ENCODE measurements around the gene DSCAM.

The DSCAM gene

GRCh38 chr21:40699366-40699765, 147.6 kb downstream of the DSCAM start:
- H3K79me2 ChIP-seq (ENCODE audit: insufficient read depth, low read length) = no peaks in the 10 kb centered on the region

GRCh38 chr21:40696246-40696645, 150.7 kb downstream of the DSCAM start:
- H4K20me1 ChIP-seq (ENCODE audit: insufficient read depth, low read length) = no peaks in the 10 kb centered on the region
- H3K27ac ChIP-seq (ENCODE audit: low read depth, low read length, poor library complexity, severe bottlenecking) = no peak overlapping the region
- TF ChIP-seq EZH2 (IDR thresholded peaks at IDR 0.05; ENCODE audit: borderline replicate concordance, low read length) = no peak
- TF ChIP-seq CTCF (IDR thresholded peaks at IDR 0.05; ENCODE audit: low read length) = no peak
- no peaks in the 10 kb centered on the region for H3K9me3 ChIP-seq (ENCODE audit: low read length)
- no peak overlapping the region for H3K4me3 ChIP-seq (ENCODE audit: low read depth, low read length, poor library complexity, severe bottlenecking)
- H3K79me2 ChIP-seq (ENCODE audit: insufficient read depth, low read length) = no peaks in the 10 kb centered on the region
- H3K36me3 ChIP-seq (ENCODE audit: insufficient read depth, low read length) = no peaks in the 10 kb centered on the region
- no peaks in the 10 kb centered on the region for H3K4me1 ChIP-seq (ENCODE audit: insufficient read depth, low read length, severe bottlenecking)
- H3K9me2 ChIP-seq (ENCODE audit: low read depth, low read length) = no peaks in the 10 kb centered on the region
- H3K27me3 ChIP-seq (ENCODE audit: insufficient read depth, low read length) = no peaks in the 10 kb centered on the region
- H3K9ac ChIP-seq (ENCODE audit: low read length) = no peak overlapping the region
- H2AFZ ChIP-seq (ENCODE audit: low read length) = no peak overlapping the region
- no peak overlapping the region for H3K4me2 ChIP-seq (ENCODE audit: low read length)
- no peaks in the 10 kb centered on the region for H3F3A ChIP-seq (ENCODE audit: insufficient read depth, low read length)

More at GRCh38 chr21:40699366-40699765, 147.6 kb downstream of the DSCAM start:
- H3K9me2 ChIP-seq (ENCODE audit: low read depth, low read length) = no peaks in the 10 kb centered on the region
- no peaks in the 10 kb centered on the region for H4K20me1 ChIP-seq (ENCODE audit: insufficient read depth, low read length)
- no peak overlapping the region for H3K9ac ChIP-seq (ENCODE audit: low read length)
- no peak overlapping the region for H2AFZ ChIP-seq (ENCODE audit: low read length)
- H3K4me2 ChIP-seq (ENCODE audit: low read length) = no peak overlapping the region
- no peaks in the 10 kb centered on the region for H3K27me3 ChIP-seq (ENCODE audit: insufficient read depth, low read length)
- TF ChIP-seq EZH2 (IDR thresholded peaks at IDR 0.05; ENCODE audit: borderline replicate concordance, low read length) (no peak), CTCF (IDR thresholded peaks at IDR 0.05; ENCODE audit: low read length) (no peak)
- H3K36me3 ChIP-seq (ENCODE audit: insufficient read depth, low read length) = no peaks in the 10 kb centered on the region
- H3F3A ChIP-seq (ENCODE audit: insufficient read depth, low read length) = no peaks in the 10 kb centered on the region
- no peak overlapping the region for H3K27ac ChIP-seq (ENCODE audit: low read depth, low read length, poor library complexity, severe bottlenecking)
- H3K9me3 ChIP-seq (ENCODE audit: low read length) = no peaks in the 10 kb centered on the region
- no peaks in the 10 kb centered on the region for H3K4me1 ChIP-seq (ENCODE audit: insufficient read depth, low read length, severe bottlenecking)
- no peak overlapping the region for H3K4me3 ChIP-seq (ENCODE audit: low read depth, low read length, poor library complexity, severe bottlenecking)

GRCh38 chr21:40689840-40690360, 157.1 kb downstream of the DSCAM start:
- Histone ChIP-seq H3K79me2 (ENCODE audit: insufficient read depth, low read length) (no peaks in the 10 kb centered on the region), H3K9me2 (ENCODE audit: low read depth, low read length) (no peaks in the 10 kb centered on the region), H3K36me3 (ENCODE audit: insufficient read depth, low read length) (no peaks in the 10 kb centered on the region), H3F3A (ENCODE audit: insufficient read depth, low read length) (no peaks in the 10 kb centered on the region), H2AFZ (ENCODE audit: low read length) (no peak overlapping the region), H3K4me2 (ENCODE audit: low read length) (no peak overlapping the region), H3K27me3 (ENCODE audit: insufficient read depth, low read length) (no peaks in the 10 kb centered on the region), H4K20me1 (ENCODE audit: insufficient read depth, low read length) (no peaks in the 10 kb centered on the region), H3K27ac (ENCODE audit: low read depth, low read length, poor library complexity, severe bottlenecking) (no peak overlapping the region), H3K4me3 (ENCODE audit: low read depth, low read length, poor library complexity, severe bottlenecking) (no peak overlapping the region), H3K4me1 (ENCODE audit: insufficient read depth, low read length, severe bottlenecking) (no peaks in the 10 kb centered on the region), H3K9ac (ENCODE audit: low read length) (no peak overlapping the region), H3K9me3 (ENCODE audit: low read length) (no peaks in the 10 kb centered on the region)
- no peak for TF ChIP-seq CTCF (IDR thresholded peaks at IDR 0.05; ENCODE audit: low read length)
- no peak for TF ChIP-seq EZH2 (IDR thresholded peaks at IDR 0.05; ENCODE audit: borderline replicate concordance, low read length)

All from OCI-LY1 (cell line).